Measurements from ENCODE around the gene NR3C2.

- TF ChIP-seq POLR2AphosphoS5 (IDR thresholded peaks at IDR 0.05; ENCODE audit: low read depth, low read length) (no peak), CTCF (IDR thresholded peaks at IDR 0.05 in 2 of 3, conservative IDR thresholded peaks at IDR 0.05 in 1 of 3; ENCODE audit: borderline replicate concordance in 1 of 3, insufficient read depth in 1 of 3, low read depth in 2 of 3, low read length in 2 of 3) (no peak), ZFX (IDR thresholded peaks at IDR 0.05) (no peak), CEBPB (IDR thresholded peaks at IDR 0.05; ENCODE audit: low read depth) (no peak), YY1 (IDR thresholded peaks at IDR 0.05; ENCODE audit: extremely low read depth, insufficient replicate concordance, low read depth, low read length) (no peak), POLR2A (IDR thresholded peaks at IDR 0.05; ENCODE audit: borderline replicate concordance, extremely low read depth, insufficient read depth, insufficient read length) (no peak)
Measured at GRCh38 chr4:148081745-148082144, 360.5 kb downstream of the NR3C2 start.
